ENCODE data around the gene TTC21B. TPM values are rescaled to one million over a fixed set of nuclear protein-coding genes. Genes with fewer than 3 reads are reported as not detected.

Gene TTC21B
- polyA plus RNA-seq, 3 donors, result 4.4 to 6.3 (median 5.8) TPM

GRCh38 chr2:165933211-165933910 lies 20.2 kb downstream of the TTC21B start:
- no peak overlapping the region for H3K27ac ChIP-seq (ENCODE audit: low read depth, low read length)
- WGBS, 3 donors, result 85 to 94% (median 94%) methylated on average over 4 of the region's 4 CpGs

GRCh38 chr2:165927774-165928173 lies 25.8 kb downstream of the TTC21B start:
- WGBS, 3 donors, result 98 to 100% (median 100%) methylated on average over 1 of the region's 1 CpG
- no peak overlapping the region for H3K27ac ChIP-seq (ENCODE audit: low read depth, low read length)

- WGBS, 3 donors, result 96 to 97% (median 97%) methylated on average over 1 of the region's 1 CpG
These were observed 26.2 kb downstream of the TTC21B start for GRCh38 chr2:165927353-165927752.

DNA sequence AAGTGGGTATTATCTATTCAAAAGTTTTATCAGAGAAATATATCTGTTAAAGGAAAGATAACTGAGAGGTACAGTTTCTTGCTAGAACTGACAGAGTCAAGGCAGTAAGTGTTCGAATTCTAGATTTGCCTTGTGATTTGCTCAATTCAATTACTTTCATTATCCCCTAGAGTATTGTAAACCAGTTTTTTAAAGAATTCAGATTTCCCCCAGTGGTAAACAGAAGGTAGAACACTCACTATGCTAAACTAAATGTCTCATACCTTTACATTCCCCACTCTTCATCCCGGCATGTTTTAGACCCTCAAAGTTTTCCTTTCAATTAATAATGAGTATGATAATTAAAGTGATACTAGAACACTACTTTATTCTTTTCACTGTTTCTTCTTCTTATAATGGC lies 28.6 kb downstream of the TTC21B start:
- WGBS, 3 donors, result 74 to 98% (median 93%) methylated on average over 2 of the region's 2 CpGs

More at GRCh38 chr2:165927353-165927752, 26.2 kb downstream of the TTC21B start:
- H3K27ac ChIP-seq (ENCODE audit: low read depth, low read length), result no peak overlapping the region

GRCh38 chr2:165920748-165921147 lies 32.8 kb downstream of the TTC21B start:
- H3K27ac ChIP-seq (ENCODE audit: low read depth, low read length), result no peak overlapping the region
- 72 to 82% (median 75%) methylated on average over 1 of the region's 1 CpG for WGBS, 3 donors

More for the DNA sequence above, 28.6 kb downstream of the TTC21B start:
- no peak overlapping the region for H3K27ac ChIP-seq (ENCODE audit: low read depth, low read length)

- no peak overlapping the region for H3K27ac ChIP-seq (ENCODE audit: low read depth, low read length)
These were observed 39.9 kb downstream of the TTC21B start for GRCh38 chr2:165913636-165914035.

- no peak overlapping the region for H3K27ac ChIP-seq (ENCODE audit: low read depth, low read length)
- WGBS, 3 donors, result 66 to 96% (median 94%) methylated on average over 2 of the region's 2 CpGs
These were observed 41.6 kb downstream of the TTC21B start for GRCh38 chr2:165911981-165912380.

DNA sequence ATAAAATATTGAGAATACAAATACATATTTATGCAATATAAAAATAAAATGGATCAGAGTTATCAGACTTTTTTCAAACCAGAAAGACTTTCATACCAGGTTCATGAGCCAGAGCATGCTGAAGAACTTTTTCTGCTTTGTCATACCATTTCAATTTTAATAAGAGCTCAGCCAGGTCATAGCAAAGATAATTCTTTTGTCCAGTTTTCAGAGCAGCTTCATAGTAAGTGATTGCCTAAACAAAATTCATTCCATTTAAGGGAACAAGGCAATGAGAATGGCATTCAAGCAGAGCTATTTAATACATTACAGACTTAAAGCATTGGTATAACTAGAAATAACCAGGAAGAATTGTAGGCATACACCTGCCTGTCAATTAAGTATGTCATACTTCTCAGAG lies 42.3 kb downstream of the TTC21B start:
- H3K27ac ChIP-seq (ENCODE audit: low read depth, low read length), result no peak overlapping the region

- no peak overlapping the region for H3K27ac ChIP-seq (ENCODE audit: low read depth, low read length)
- 28 to 71% (median 50%) methylated on average over 1 of the region's 1 CpG for WGBS, 3 donors
These were observed 44.1 kb downstream of the TTC21B start for GRCh38 chr2:165909466-165909865.

DNA sequence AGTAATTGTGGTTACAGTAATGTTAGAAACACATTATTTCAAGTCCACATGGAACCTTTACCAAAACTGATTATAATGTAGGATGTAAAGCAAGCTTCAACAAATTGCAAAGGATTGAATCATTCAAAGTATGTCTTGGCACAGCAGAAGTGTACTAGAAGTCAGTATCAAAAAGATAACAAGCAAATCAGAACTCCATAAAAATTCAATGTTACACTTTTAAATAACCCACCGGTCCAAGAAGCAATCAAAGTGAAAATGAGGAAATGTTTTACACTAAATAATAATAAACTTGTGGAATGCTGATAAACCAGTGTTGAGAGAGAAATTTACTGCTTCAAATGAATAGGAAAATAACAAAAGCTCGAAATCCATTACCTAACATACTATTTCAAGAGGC lies 47.7 kb downstream of the TTC21B start:
- H3K27ac ChIP-seq (ENCODE audit: low read depth, low read length), result no peak overlapping the region
- WGBS, 3 donors, result 65 to 97% (median 95%) methylated on average over 2 of the region's 2 CpGs

GRCh38 chr2:165905269-165905668 lies 48.3 kb downstream of the TTC21B start:
- 98 to 99% (median 98%) methylated on average over 1 of the region's 1 CpG for WGBS, 3 donors
- H3K27ac ChIP-seq (ENCODE audit: low read depth, low read length), result no peak overlapping the region

- WGBS, 3 donors, result 93 to 98% (median 97%) methylated on average over 2 of the region's 2 CpGs
- no peak overlapping the region for H3K27ac ChIP-seq (ENCODE audit: low read depth, low read length)
These were observed 49.1 kb downstream of the TTC21B start for GRCh38 chr2:165904432-165904831.

- H3K27ac ChIP-seq (ENCODE audit: low read depth, low read length), result no peak overlapping the region
These were observed 50.2 kb downstream of the TTC21B start for GRCh38 chr2:165903406-165903805.

GRCh38 chr2:165902934-165903333 lies 50.6 kb downstream of the TTC21B start:
- no peak overlapping the region for H3K27ac ChIP-seq (ENCODE audit: low read depth, low read length)

More at GRCh38 chr2:165903406-165903805, 50.2 kb downstream of the TTC21B start:
- 91 to 97% (median 92%) methylated on average over 5 of the region's 5 CpGs for WGBS, 3 donors

GRCh38 chr2:165901620-165902298 lies 51.8 kb downstream of the TTC21B start:
- 53 to 86% (median 66%) methylated on average over 7 of the region's 7 CpGs for WGBS, 3 donors
- no peak overlapping the region for H3K27ac ChIP-seq (ENCODE audit: low read depth, low read length)

- 87 to 96% (median 94%) methylated on average over 2 of the region's 2 CpGs for WGBS, 3 donors
- H3K27ac ChIP-seq (ENCODE audit: low read depth, low read length), result no peak overlapping the region
These were observed 54.3 kb downstream of the TTC21B start for GRCh38 chr2:165899311-165899710.

DNA sequence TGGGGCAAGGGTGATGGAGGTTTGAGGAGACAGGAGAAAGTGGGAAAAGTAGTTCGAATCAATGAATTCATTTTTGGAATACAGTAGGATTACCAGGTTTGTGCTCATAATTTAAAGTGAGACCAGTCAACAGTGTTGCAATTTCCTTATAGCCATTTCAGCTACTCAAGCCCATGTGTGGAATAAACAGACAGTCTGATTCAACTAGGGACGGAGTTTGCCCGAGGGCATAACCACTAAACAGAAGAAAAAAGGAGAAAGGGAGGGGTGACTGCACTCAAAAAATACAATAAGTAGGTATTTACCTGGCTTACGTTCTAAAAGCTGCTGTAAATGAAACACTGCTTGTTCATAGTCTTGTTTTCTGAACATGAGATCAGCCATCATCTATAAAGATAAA lies 55.2 kb downstream of the TTC21B start:
- H3K27ac ChIP-seq (ENCODE audit: low read depth, low read length), result no peak overlapping the region
- WGBS, 3 donors, result 65 to 93% (median 74%) methylated on average over 4 of the region's 4 CpGs

- WGBS, 3 donors, result 55 to 82% (median 58%) methylated on average over 5 of the region's 5 CpGs
- H3K27ac ChIP-seq (ENCODE audit: low read depth, low read length), result no peak overlapping the region
These were observed 55.9 kb downstream of the TTC21B start for GRCh38 chr2:165897726-165898125.

- WGBS, 3 donors, result 91 to 97% (median 95%) methylated on average over 5 of the region's 5 CpGs
These were observed 56.5 kb downstream of the TTC21B start for GRCh38 chr2:165897074-165897473.

GRCh38 chr2:165895974-165896373 lies 57.6 kb downstream of the TTC21B start:
- no peak overlapping the region for H3K27ac ChIP-seq (ENCODE audit: low read depth, low read length)
- WGBS, 3 donors, result 92 to 100% (median 97%) methylated on average over 1 of the region's 1 CpG

More at GRCh38 chr2:165897074-165897473, 56.5 kb downstream of the TTC21B start:
- no peak overlapping the region for H3K27ac ChIP-seq (ENCODE audit: low read depth, low read length)
